ENCODE data around the gene BRAF.

GRCh38 chr7:140677496-140677895 lies 247.2 kb downstream of the BRAF start:
- TF ChIP-seq POLR2A (IDR thresholded peaks at IDR 0.05; ENCODE audit: low read length) (no peak), GATA1 (IDR thresholded peaks at IDR 0.05; ENCODE audit: low read depth, low read length) (no peak)

All from erythroblast (primary cell).